ENCODE results near the gene TRANK1. TPM values are rescaled to one million over a fixed set of nuclear protein-coding genes. Genes with fewer than 3 reads are reported as not detected.

TRANK1 gene
- total RNA-seq, 2 experiments from 2014 or later = 84.3 to 93.1 TPM

GRCh38 chr3:36868614-36869436 is 76.0 kb downstream of the TRANK1 start:
- Mint-ChIP-seq H3K36me3 (ENCODE audit: low read depth) (peaks cover 48% of the 10 kb centered on the region), H3K4me1 (peaks cover 22% of the 10 kb centered on the region), H3K27ac (no peak overlapping the region), H3K9me3 (peaks cover 2% of the 10 kb centered on the region), H3K27me3 (no peaks in the 10 kb centered on the region), H3K4me3 (no peak overlapping the region)
- DNase-seq = peak; percentile 57
- ChIA-PET CTCF (interaction anchor here (0.6 to 2.3 kb wide), 7 partner anchors 8 to 158 kb away, joined by 3 to 9 read pairs (median 3); no protein-coding TSS in a partner anchor), POLR2A (interaction anchor here (0.6 kb wide), 1 partner anchor 1381 kb away, joined by 3 read pairs; no protein-coding TSS in a partner anchor)

DNA sequence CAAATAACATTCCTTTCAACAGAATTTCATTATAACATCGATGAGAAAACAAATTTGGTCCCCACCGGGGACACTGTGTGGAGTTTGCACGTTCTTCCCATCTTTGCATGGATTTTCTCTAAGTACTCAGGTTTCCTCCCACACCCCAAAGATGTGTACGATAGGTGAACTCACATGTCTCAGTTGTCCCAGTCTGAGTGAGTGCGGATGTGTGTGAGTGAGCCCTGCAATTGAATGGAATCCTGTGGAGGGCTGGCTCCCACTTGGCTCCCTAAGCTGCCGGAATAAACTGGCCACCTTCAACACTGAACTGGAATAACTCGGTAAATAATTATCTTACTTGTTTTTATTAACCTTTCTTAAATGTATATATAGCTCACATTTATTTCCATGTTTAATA is 77.0 kb downstream of the TRANK1 start:
- DNase-seq = no peak
- CTCF ChIA-PET = interaction anchor here (0.7 to 2.3 kb wide), 5 partner anchors 9 to 159 kb away, joined by 3 to 9 read pairs (median 3); no protein-coding TSS in a partner anchor
- no peak overlapping the region for H3K4me3 Mint-ChIP-seq
- peaks cover 50% of the 10 kb centered on the region for H3K36me3 Mint-ChIP-seq (ENCODE audit: low read depth)
- peaks cover 2% of the 10 kb centered on the region for H3K9me3 Mint-ChIP-seq
- H3K27ac Mint-ChIP-seq = no peak overlapping the region
- peaks cover 22% of the 10 kb centered on the region for H3K4me1 Mint-ChIP-seq
- H3K27me3 Mint-ChIP-seq = no peaks in the 10 kb centered on the region
- POLR2A ChIA-PET = no interaction called here

GRCh38 chr3:36866368-36866767 is 78.5 kb downstream of the TRANK1 start:
- POLR2A ChIA-PET = no interaction called here
- H3K27me3 Mint-ChIP-seq = no peaks in the 10 kb centered on the region
- peaks cover 2% of the 10 kb centered on the region for H3K9me3 Mint-ChIP-seq
- H3K36me3 Mint-ChIP-seq (ENCODE audit: low read depth) = peaks cover 47% of the 10 kb centered on the region
- no peak for DNase-seq
- H3K4me1 Mint-ChIP-seq = peaks cover 22% of the 10 kb centered on the region
- H3K4me3 Mint-ChIP-seq = no peak overlapping the region
- no peak overlapping the region for H3K27ac Mint-ChIP-seq
- CTCF ChIA-PET = interaction anchor here (0.8 kb wide), 1 partner anchor 92 kb away, joined by 3 read pairs; no protein-coding TSS in a partner anchor

DNA sequence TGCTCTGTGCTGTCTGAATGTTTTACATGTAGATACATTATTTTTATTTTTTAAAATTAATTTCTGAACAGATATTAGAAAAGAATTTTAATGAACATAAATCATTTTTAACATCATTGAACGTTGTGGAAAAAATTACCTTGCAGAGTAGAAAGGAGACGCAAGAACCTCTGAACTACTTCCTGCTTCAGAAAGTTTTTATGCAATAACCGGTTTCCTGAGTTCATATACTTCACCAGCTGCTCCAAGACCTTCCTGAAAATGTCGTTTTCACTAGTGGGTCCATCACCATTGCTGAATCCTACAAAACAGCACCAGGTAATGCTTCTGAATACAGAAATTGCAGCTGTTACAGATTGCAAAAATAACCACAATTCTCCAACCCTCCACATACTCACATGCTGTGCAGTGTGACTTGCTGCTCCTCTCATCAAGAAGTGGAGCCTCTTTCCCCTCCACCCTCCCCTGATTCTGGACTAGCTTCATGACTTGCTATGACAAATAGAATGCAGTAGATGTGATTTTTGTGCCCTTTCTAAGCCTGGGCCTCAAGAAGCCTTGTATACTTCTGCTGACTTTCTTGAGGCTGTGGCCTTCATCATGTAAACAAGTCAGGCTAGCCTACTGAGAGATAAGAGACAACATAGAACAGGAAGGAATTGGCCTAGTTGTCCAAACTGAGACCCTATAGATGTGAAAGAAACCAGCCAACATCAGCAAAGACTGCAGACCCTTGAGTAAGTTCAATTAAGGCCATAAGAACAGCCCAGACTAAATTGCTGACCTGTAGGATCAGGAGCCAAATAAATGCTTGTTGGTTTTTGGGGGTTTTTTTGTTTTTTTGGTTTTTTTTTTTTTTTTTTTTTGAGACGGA is 80.4 kb downstream of the TRANK1 start:
- CTCF ChIA-PET = no interaction called here
- POLR2A ChIA-PET = no interaction called here
- H3K9me3 Mint-ChIP-seq = peaks cover 2% of the 10 kb centered on the region
- peaks cover 22% of the 10 kb centered on the region for H3K4me1 Mint-ChIP-seq
- no peaks in the 10 kb centered on the region for H3K27me3 Mint-ChIP-seq
- H3K36me3 Mint-ChIP-seq (ENCODE audit: low read depth) = peaks cover 60% of the 10 kb centered on the region
- peak overlapping the region; percentile 26 for H3K27ac Mint-ChIP-seq
- no peak overlapping the region for H3K4me3 Mint-ChIP-seq
- DNase-seq = no peak

DNA sequence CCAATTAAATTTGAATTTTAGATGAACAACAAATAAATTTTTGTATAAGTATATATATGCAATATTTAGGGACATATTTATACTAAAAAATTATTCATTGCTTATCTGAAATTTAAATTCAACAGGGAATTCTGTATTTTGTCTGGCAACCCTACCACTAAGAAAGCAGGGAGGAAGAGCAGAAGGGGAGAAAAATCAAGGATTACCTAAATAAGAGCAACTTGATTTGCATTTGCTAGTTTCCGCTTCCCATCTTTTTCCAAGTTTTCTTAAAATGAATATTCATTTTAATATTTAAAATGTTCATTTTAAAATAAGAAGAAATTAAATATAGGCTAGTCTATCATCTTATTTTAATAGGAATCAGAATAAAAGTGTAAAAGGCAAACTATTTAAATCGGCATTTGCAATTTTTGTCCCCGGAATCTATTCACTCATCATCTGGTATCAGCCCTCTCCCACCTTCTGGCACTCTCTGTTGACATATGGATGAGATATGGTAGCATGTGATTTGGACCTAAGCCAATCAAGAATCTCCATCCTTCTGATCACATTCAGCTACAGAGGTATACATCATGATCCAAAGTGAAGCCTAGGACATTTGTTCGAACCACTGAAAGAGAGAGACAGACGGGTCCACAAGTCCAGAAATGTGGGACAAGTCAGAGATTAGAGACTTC is 82.6 kb downstream of the TRANK1 start:
- peaks cover 17% of the 10 kb centered on the region for H3K4me1 Mint-ChIP-seq
- no peak for DNase-seq
- peaks cover 71% of the 10 kb centered on the region for H3K36me3 Mint-ChIP-seq (ENCODE audit: low read depth)
- no peaks in the 10 kb centered on the region for H3K27me3 Mint-ChIP-seq
- no peak overlapping the region for H3K4me3 Mint-ChIP-seq
- peaks cover 2% of the 10 kb centered on the region for H3K9me3 Mint-ChIP-seq
- ChIA-PET CTCF (no interaction called here), POLR2A (no interaction called here)
- no peak overlapping the region for H3K27ac Mint-ChIP-seq

GRCh38 chr3:36859494-36859893 is 85.4 kb downstream of the TRANK1 start:
- Mint-ChIP-seq H3K9me3 (peaks cover under 1% of the 10 kb centered on the region), H3K4me3 (no peak overlapping the region), H3K4me1 (peaks cover 4% of the 10 kb centered on the region), H3K27me3 (no peaks in the 10 kb centered on the region), H3K36me3 (ENCODE audit: low read depth) (peaks cover 74% of the 10 kb centered on the region), H3K27ac (no peak overlapping the region)
- POLR2A ChIA-PET = no interaction called here
- no peak for DNase-seq
- CTCF ChIA-PET = interaction anchor here (1.1 kb wide), 1 partner anchor 99 kb away, joined by 3 read pairs; no protein-coding TSS in a partner anchor

- peaks cover 3% of the 10 kb centered on the region for H3K4me1 Mint-ChIP-seq
- H3K27ac Mint-ChIP-seq = no peak overlapping the region
- H3K9me3 Mint-ChIP-seq = no peaks in the 10 kb centered on the region
- no peak for DNase-seq
- ChIA-PET CTCF (no interaction called here), POLR2A (no interaction called here)
- peaks cover 70% of the 10 kb centered on the region for H3K36me3 Mint-ChIP-seq (ENCODE audit: low read depth)
- no peaks in the 10 kb centered on the region for H3K27me3 Mint-ChIP-seq
- H3K4me3 Mint-ChIP-seq = no peak overlapping the region
Observed at GRCh38 chr3:36852071-36852470, 92.8 kb downstream of the TRANK1 start.

DNA sequence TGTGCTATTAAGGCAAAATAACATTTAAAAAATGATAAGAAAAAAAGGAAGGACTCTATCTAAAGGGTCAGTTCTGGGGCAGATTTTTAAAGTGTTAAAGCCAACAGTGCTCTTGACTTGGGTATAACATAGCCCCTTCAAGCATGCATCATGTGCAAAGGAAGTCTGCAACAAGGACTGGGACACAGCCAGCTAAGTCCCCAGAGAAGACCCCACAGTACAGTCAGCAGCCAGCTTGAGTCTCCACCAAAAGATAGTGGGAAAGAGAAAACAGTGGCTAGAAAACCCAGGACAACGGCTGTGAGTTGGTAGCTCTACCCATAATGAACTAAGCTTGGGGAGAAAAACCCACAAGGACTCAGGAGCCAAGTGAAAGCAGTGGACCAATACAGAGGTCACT is 94.1 kb downstream of the TRANK1 start:
- no peak overlapping the region for H3K27ac Mint-ChIP-seq
- H3K36me3 Mint-ChIP-seq (ENCODE audit: low read depth) = peaks cover 70% of the 10 kb centered on the region
- peaks cover 12% of the 10 kb centered on the region for H3K4me1 Mint-ChIP-seq
- H3K27me3 Mint-ChIP-seq = no peaks in the 10 kb centered on the region
- POLR2A ChIA-PET = no interaction called here
- no peaks in the 10 kb centered on the region for H3K9me3 Mint-ChIP-seq
- no peak for DNase-seq
- CTCF ChIA-PET = no interaction called here
- no peak overlapping the region for H3K4me3 Mint-ChIP-seq

DNA sequence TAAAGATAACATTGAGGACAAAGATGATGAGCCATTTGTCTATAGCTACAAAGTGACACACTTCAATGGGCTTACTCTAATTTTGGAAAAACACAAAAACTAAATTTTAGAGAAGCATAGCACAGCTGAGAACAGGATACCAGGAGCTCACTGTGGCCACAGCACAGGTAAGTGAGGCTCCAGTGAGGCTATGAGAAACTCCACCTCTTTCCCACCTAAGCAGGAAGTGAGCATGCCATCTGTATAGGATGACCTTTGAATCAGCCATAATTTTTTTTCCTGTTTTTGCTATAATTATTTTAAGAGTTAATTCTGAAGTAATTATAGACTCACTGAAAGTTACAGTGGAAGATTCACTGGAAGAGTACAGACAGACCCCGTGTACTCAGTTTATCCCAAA is 98.4 kb downstream of the TRANK1 start:
- peaks cover 13% of the 10 kb centered on the region for H3K9me3 Mint-ChIP-seq
- ChIA-PET POLR2A (no interaction called here), CTCF (interaction anchor here (0.5 to 1.5 kb wide), 3 partner anchors 9 to 113 kb away, joined by 4 read pairs; no protein-coding TSS in a partner anchor)
- DNase-seq = no peak
- H3K27ac Mint-ChIP-seq = no peak overlapping the region
- no peak overlapping the region for H3K4me3 Mint-ChIP-seq
- H3K4me1 Mint-ChIP-seq = peaks cover 40% of the 10 kb centered on the region
- no peaks in the 10 kb centered on the region for H3K27me3 Mint-ChIP-seq
- peaks cover 87% of the 10 kb centered on the region for H3K36me3 Mint-ChIP-seq (ENCODE audit: low read depth)

GRCh38 chr3:36843065-36844051 is 101.5 kb downstream of the TRANK1 start:
- Mint-ChIP-seq H3K4me3 (no peak overlapping the region), H3K27ac (peak overlapping the region; percentile 63)

GRCh38 chr3:36842275-36842674 is 102.6 kb downstream of the TRANK1 start:
- Mint-ChIP-seq H3K4me1 (peaks cover 44% of the 10 kb centered on the region), H3K9me3 (peaks cover 14% of the 10 kb centered on the region), H3K27ac (no peak overlapping the region), H3K27me3 (no peaks in the 10 kb centered on the region), H3K36me3 (ENCODE audit: low read depth) (peaks cover 90% of the 10 kb centered on the region), H3K4me3 (no peak overlapping the region)
- DNase-seq = no peak
- POLR2A ChIA-PET = no interaction called here
- CTCF ChIA-PET = interaction anchor here (1.2 kb wide), 1 partner anchor 18 kb away, joined by 3 read pairs; no protein-coding TSS in a partner anchor

More at GRCh38 chr3:36843065-36844051, 101.5 kb downstream of the TRANK1 start:
- ChIA-PET POLR2A (no interaction called here), CTCF (interaction anchor here (1.0 kb wide), 1 partner anchor 116 kb away, joined by 3 read pairs; no protein-coding TSS in a partner anchor)
- peaks cover 46% of the 10 kb centered on the region for H3K4me1 Mint-ChIP-seq
- peaks cover 88% of the 10 kb centered on the region for H3K36me3 Mint-ChIP-seq (ENCODE audit: low read depth)
- peaks cover 14% of the 10 kb centered on the region for H3K9me3 Mint-ChIP-seq
- no peaks in the 10 kb centered on the region for H3K27me3 Mint-ChIP-seq
- peak; percentile 60 for DNase-seq
